Measurements from ENCODE around the gene C9orf153.

C9orf153 gene

DNA sequence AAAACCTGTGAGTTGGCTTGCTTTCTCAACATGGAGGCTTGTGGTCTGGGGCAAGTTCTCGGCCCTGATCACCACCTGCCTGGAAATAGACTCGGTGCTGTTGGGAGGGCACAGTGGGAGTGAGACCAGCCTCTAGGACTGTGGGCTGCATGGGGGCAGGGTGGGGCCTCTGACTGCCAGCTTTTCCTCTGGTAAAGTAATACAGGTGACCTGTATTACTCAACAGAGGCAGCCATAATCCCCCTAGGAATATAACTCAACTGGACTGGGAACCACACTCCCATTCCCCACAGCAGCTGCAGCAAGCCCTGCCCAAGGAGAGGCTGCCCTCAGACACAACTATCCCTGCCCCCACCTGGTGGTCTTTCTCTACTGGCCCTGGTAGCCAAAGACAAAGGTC lies 72.8 kb downstream of the C9orf153 start:
- no peak for DNase-seq

DNA sequence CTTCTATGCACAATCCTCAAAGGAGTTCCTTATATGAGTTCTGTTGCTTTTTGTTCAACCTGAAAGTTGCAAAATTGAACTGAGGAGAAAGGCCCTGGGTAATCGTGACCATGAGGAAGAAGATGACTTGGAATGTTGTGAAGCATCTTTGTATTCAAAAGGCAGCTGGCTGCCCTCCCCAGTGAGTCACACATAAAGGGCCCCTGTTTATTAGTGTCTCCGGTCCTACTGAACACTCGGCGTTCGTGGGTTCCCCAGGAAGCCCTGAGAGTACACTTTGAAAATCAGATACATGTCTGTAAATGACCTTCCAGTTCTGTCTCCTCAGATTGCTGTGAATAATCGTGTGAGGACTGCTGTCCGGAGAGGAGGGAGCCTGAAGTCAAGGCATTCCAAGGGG lies 73.6 kb downstream of the C9orf153 start:
- DNase-seq: no peak

- DNase-seq: no peak
These were observed 75.3 kb downstream of the C9orf153 start for GRCh38 chr9:86184138-86184524.

- DNase-seq: no peak
These were observed 76.0 kb downstream of the C9orf153 start for GRCh38 chr9:86183229-86184137.

- DNase-seq: no peak
These were observed 77.8 kb downstream of the C9orf153 start for GRCh38 chr9:86181379-86182315.

GRCh38 chr9:86178503-86178902 lies 81.0 kb downstream of the C9orf153 start:
- no peak for DNase-seq

GRCh38 chr9:86177995-86178394 lies 81.5 kb downstream of the C9orf153 start:
- DNase-seq: no peak

DNA sequence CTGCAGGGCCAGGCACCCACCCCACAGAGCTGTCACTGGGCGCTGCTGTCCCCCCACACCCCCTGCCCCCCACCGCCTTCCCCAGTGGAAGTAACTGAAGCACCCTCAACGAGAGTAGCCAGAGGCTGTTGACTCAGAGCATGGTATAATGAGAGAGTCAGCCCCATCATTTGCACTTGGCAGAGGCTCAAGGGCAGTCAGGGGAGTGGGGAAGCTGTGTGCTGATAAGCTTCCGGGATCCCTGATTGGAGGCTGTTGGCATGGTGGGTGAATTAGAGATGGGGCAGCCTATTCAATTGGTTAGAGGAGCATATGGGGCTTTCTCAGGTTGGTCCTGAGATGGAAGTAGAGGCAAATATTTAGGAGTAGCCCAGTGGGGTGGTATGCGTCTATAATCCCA lies 83.0 kb downstream of the C9orf153 start:
- no peak for DNase-seq

GRCh38 chr9:86175743-86176456 lies 83.6 kb downstream of the C9orf153 start:
- no peak for DNase-seq

DNA sequence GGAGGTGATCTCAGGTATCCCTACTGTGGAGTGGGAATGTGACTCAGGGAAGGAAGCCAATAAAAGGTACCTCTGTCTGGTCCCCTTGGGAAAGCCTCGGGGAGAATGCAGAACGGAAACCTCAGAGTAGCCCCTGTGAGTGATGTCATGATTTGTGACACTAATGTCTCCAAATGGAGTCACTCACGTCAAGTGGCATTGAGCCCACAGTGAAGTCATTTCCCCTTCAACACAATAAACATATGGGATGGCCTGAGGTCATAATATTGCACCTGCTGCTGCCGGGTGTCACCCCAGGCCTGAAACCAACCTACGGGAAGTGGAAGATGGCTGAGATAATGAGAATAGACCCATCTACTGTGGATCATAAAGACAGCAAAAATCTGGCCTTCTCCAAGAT lies 84.2 kb downstream of the C9orf153 start:
- peak; percentile 5 for DNase-seq

All from eye (tissue), 1 donor.